Stomach (tissue), 9 donors: Measurements from ENCODE around the gene STRADA. TPM values are rescaled to one million over a fixed set of nuclear protein-coding genes. Genes with fewer than 3 reads are reported as not detected.

ENCODE experiments used
- DNase-seq, 2 donors: peaks; one replicate each; pipeline versions ENCODE4 v3.0.0 to v3.0.0-alpha.2; 2013 to 2019
- H3K27ac ChIP-seq, 5 donors: fragments of 200-600 bp in 4 of 5; sonication (generic) in 4 of 5; one replicate each; pipeline ENCODE4 v1.5.1; 2013 to 2019; ENCODE audit warnings: mild to moderate bottlenecking in 1 of 5, moderate library complexity in 1 of 5
- H3K27me3 ChIP-seq, 3 donors: fragments of 200-600 bp; sonication (generic); one replicate each; pipeline ENCODE4 v1.5.1; 2017 to 2019; ENCODE audit warnings: mixed run types in 1 of 3
- H3K36me3 ChIP-seq, 4 donors: fragments of 200-600 bp; sonication (generic); 1 replicate in 3 of 4; 2 replicates in 1 of 4; pipeline ENCODE4 v1.5.1; 2016 to 2019
- H3K4me1 ChIP-seq, 4 donors: fragments of 200-600 bp; sonication (generic); one replicate each; pipeline ENCODE4 v1.5.1; 2016 to 2019
- H3K4me3 ChIP-seq, 4 donors: fragments of 200-600 bp; sonication (generic) in 3 of 4; one replicate each; pipeline ENCODE4 v1.5.1; 2016 to 2019; ENCODE audit warnings: mild to moderate bottlenecking in 1 of 4
- H3K9me3 ChIP-seq, 4 donors: fragments of 200-600 bp; sonication (generic); one replicate each; pipeline ENCODE4 v1.5.1; 2016 to 2019
- EP300 ChIP-seq: sonication (generic); formaldehyde crosslinking; IDR thresholded peaks from one replicate; pipeline ENCODE4 v1.6.1; 2017; ENCODE audit warnings: antibody characterized with exemption
- POLR2A ChIP-seq, 4 donors: fragments of 450-650 bp; IDR thresholded peaks; one replicate each; pipeline ENCODE4 v1.6.1; 2016; ENCODE audit warnings: antibody characterized with exemption in 4 of 4, control low read depth in 2 of 4, mild to moderate bottlenecking in 1 of 4, moderate library complexity in 1 of 4
- POLR2AphosphoS5 ChIP-seq, 3 donors: sonication (generic); formaldehyde crosslinking; IDR thresholded peaks; one replicate each; pipeline ENCODE4 v1.6.1; 2016; ENCODE audit warnings: antibody characterized with exemption in 3 of 3
- WGBS, 5 donors: extraction: QIAGEN DNeasy Blood & Tissue Kit in 3 of 5; methylation state at CpG; one replicate each; pipeline versions ENCODE4 v1.1.5 to v1.1.7; 2013 to 2018; 5-methylcytosine and 5-hydroxymethylcytosine counted together
- intact Hi-C: fragments of 100-400 bp; cut with DNase I; formaldehyde crosslinking; loops from one replicate; pipeline ENCODE4 v1.15.1; 2023; ENCODE audit warnings: low total_unique reads
- polyA plus RNA-seq, 3 donors: library from polyadenylated mRNA; stranded (reverse); fragments of 200-250 nt; gene quantifications; one replicate each; pipeline ENCODE4 v1.2.3, GENCODE V29; 2013
- total RNA-seq, 5 donors: library from RNA; depleted of rRNA; stranded (reverse); fragments of >200 nt; gene quantifications; one replicate each; pipeline versions ENCODE4 v1.1.0 to v1.2.3, GENCODE V29; 2014 to 2016
- TF ChIP-seq, protein P1 (sequence below), 7 experiments: fragments of 450-650 bp in 4 of 7; fragments of 200-600 bp in 3 of 7; sonication (generic) in 3 of 7; IDR thresholded peaks; one replicate each; pipeline ENCODE4 v1.5.1; 2016 to 2019; ENCODE audit warnings: antibody characterized with exemption in 7 of 7, control low read depth in 2 of 7, mild to moderate bottlenecking in 1 of 7
- donor health status: healthy with polysubstance abuse.
- donor health status: Bipolar disorder and iron deficiency.
- donor health status: healthy.

Gene STRADA
- total and polyA plus RNA-seq, 8 donors = 9.8 to 56.2 (median 22.2) TPM

- Histone ChIP-seq H3K36me3 (peaks cover 4 to 46% (median 45%) of the 10 kb centered on the region in 4 donors), H3K9me3 (no peaks in the 10 kb centered on the region), H3K4me3 (peak overlapping the region in 3 of 4 donors; percentile 67 to 71 (median 67)), H3K4me1 (peaks cover 35 to 52% (median 47%) of the 10 kb centered on the region in 4 donors), H3K27ac (peak overlapping the region; percentile 28 to 87 (median 84)), H3K27me3 (no peaks in the 10 kb centered on the region)
- DNase-seq = peak; percentile 41 to 63
- TF ChIP-seq, protein P1, sequence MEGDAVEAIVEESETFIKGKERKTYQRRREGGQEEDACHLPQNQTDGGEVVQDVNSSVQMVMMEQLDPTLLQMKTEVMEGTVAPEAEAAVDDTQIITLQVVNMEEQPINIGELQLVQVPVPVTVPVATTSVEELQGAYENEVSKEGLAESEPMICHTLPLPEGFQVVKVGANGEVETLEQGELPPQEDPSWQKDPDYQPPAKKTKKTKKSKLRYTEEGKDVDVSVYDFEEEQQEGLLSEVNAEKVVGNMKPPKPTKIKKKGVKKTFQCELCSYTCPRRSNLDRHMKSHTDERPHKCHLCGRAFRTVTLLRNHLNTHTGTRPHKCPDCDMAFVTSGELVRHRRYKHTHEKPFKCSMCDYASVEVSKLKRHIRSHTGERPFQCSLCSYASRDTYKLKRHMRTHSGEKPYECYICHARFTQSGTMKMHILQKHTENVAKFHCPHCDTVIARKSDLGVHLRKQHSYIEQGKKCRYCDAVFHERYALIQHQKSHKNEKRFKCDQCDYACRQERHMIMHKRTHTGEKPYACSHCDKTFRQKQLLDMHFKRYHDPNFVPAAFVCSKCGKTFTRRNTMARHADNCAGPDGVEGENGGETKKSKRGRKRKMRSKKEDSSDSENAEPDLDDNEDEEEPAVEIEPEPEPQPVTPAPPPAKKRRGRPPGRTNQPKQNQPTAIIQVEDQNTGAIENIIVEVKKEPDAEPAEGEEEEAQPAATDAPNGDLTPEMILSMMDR (IDR thresholded peaks at IDR 0.05) = no peak
- TF ChIP-seq EP300 (no peak), POLR2AphosphoS5 (IDR thresholded peaks at IDR 0.05) (no peak), POLR2A (IDR thresholded peaks at IDR 0.05) (no peak)
- 60 to 75% (median 69%) methylated on average over 12 to 19 of the region's 19 CpGs for WGBS, 5 donors
- intact Hi-C loops = no loop called here
Observed at GRCh38 chr17:63701868-63702720, 39.5 kb downstream of the STRADA start.

GRCh38 chr17:63701456-63701820 is 40.2 kb downstream of the STRADA start:
- Histone ChIP-seq H3K27me3 (no peaks in the 10 kb centered on the region), H3K36me3 (peaks cover 0 to 39% (median 38%) of the 10 kb centered on the region in 4 donors), H3K4me1 (peaks cover 35 to 59% (median 52%) of the 10 kb centered on the region in 4 donors), H3K9me3 (no peaks in the 10 kb centered on the region), H3K27ac (peak overlapping the region; percentile 72 to 87 (median 84)), H3K4me3 (peak overlapping the region; percentile 67 to 71 (median 69))
- DNase-seq = no peak
- no peak for TF ChIP-seq POLR2A (IDR thresholded peaks at IDR 0.05)
- TF ChIP-seq POLR2AphosphoS5 (IDR thresholded peaks at IDR 0.05) = no peak
- TF ChIP-seq, protein P1 (IDR thresholded peaks at IDR 0.05) = no peak
- TF ChIP-seq EP300 = no peak
- 62 to 79% (median 69%) methylated on average over 9 to 10 of the region's 10 CpGs for WGBS, 5 donors
- intact Hi-C loops = no loop called here

DNA sequence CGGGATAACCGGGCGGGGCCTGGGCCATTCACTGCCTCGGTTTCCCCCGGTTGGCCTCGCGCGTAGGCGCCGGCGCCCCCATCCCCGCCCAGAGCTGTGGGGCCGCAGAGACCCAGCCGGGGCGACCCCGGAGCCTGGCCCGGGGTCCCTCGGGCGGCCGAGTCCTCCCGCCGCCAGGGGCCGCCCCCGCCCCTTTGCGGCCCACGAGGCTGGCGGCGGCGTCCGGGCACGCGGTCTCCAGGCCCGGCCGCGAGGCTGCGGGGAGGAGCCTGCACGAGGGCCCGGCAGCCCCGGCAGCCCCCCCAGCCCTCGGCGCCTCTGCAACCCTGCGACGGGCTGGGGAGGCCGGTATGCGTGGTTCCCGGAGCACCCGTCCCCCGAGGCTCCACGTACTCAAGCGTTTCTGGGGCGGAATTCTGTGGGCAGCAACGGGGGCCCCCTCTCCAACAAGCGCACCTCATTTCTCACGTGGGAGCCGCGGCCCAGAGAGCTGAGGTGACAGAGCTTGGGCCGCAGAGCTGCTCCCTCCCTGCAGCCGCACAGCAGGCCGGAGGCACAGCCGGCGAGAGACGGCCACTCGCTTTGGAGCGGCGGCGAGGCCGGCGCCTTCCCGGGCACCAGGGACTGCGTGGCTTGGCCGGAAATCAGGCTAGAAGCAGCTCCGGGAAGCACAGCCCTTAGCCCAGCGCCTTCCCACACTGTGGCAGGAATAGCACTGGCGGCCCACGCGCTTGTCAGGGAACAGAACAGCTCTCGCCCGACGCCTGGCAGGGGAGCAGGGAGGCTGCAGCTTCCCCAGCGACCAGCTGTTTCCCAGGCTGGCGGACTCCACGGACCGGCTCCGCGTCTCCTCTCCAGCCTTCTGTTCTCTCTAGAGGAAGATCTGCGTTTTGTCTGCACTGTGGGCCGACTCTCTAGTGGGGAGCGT is 40.8 kb downstream of the STRADA start:
- intact Hi-C loops = no loop called here

More for the DNA sequence above, 40.8 kb downstream of the STRADA start:
- no peaks in the 10 kb centered on the region for H3K9me3 ChIP-seq
- peak; percentile 27 to 77 for DNase-seq
- peaks cover 0 to 35% (median 33%) of the 10 kb centered on the region in 4 donors for H3K36me3 ChIP-seq
- peaks cover 35 to 65% (median 52%) of the 10 kb centered on the region in 4 donors for H3K4me1 ChIP-seq
- peak overlapping the region; percentile 72 to 87 (median 84) for H3K27ac ChIP-seq
- TF ChIP-seq, protein P1 (IDR thresholded peaks at IDR 0.05) = no peak
- peak in 1 of 3 donors; percentile 47 for TF ChIP-seq POLR2AphosphoS5 (IDR thresholded peaks at IDR 0.05)
- peak overlapping the region; percentile 67 to 71 (median 69) for H3K4me3 ChIP-seq
- 11 to 40% (median 20%) methylated on average over 4 to 88 of the region's 88 CpGs for WGBS, 5 donors
- H3K27me3 ChIP-seq = no peaks in the 10 kb centered on the region
